GM19043 (cell line): Measurements from ENCODE around the gene TSHZ1.

Experiments
- ATAC-seq: cut with Tn5 transposase; IDR thresholded peaks from one replicate; pipeline ENCODE4 v1.9.1; 2021; ENCODE audit warnings: low read depth; ENCODE audit not compliant: unreplicated experiment

Gene TSHZ1

GRCh38 chr18:75264926-75265597 lies 54.5 kb downstream of the TSHZ1 start:
- no peak for ATAC-seq

GRCh38 chr18:75265872-75266271 lies 55.3 kb downstream of the TSHZ1 start:
- no peak for ATAC-seq

- peak; percentile 85 for ATAC-seq
Observed at GRCh38 chr18:75267643-75268363, 57.2 kb downstream of the TSHZ1 start.

GRCh38 chr18:75268364-75268646 lies 57.7 kb downstream of the TSHZ1 start:
- no peak for ATAC-seq

GRCh38 chr18:75269124-75269680 lies 58.6 kb downstream of the TSHZ1 start:
- ATAC-seq, result no peak

- ATAC-seq, result no peak
Observed at GRCh38 chr18:75269696-75270095, 59.1 kb downstream of the TSHZ1 start.

GRCh38 chr18:75271952-75272351 lies 61.4 kb downstream of the TSHZ1 start:
- ATAC-seq, result no peak

GRCh38 chr18:75273817-75274216 lies 63.2 kb downstream of the TSHZ1 start:
- ATAC-seq, result no peak

- no peak for ATAC-seq
Observed at GRCh38 chr18:75275226-75275625, 64.6 kb downstream of the TSHZ1 start.

GRCh38 chr18:75276818-75277609 lies 66.4 kb downstream of the TSHZ1 start:
- ATAC-seq, result no peak

GRCh38 chr18:75277610-75277928 lies 67.0 kb downstream of the TSHZ1 start:
- no peak for ATAC-seq

GRCh38 chr18:75279381-75279780 lies 68.8 kb downstream of the TSHZ1 start:
- no peak for ATAC-seq

- no peak for ATAC-seq
Observed at GRCh38 chr18:75280427-75281280, 70.1 kb downstream of the TSHZ1 start.

GRCh38 chr18:75282746-75283145 lies 72.1 kb downstream of the TSHZ1 start:
- no peak for ATAC-seq

- ATAC-seq, result no peak
Observed at GRCh38 chr18:75283731-75284130, 73.1 kb downstream of the TSHZ1 start.

GRCh38 chr18:75284566-75284965 lies 74.0 kb downstream of the TSHZ1 start:
- no peak for ATAC-seq

GRCh38 chr18:75285876-75286275 lies 75.3 kb downstream of the TSHZ1 start:
- ATAC-seq, result no peak

GRCh38 chr18:75287006-75287405 lies 76.4 kb downstream of the TSHZ1 start:
- no peak for ATAC-seq

GRCh38 chr18:75287700-75288099 lies 77.1 kb downstream of the TSHZ1 start:
- ATAC-seq, result no peak

GRCh38 chr18:75289761-75290160 lies 79.2 kb downstream of the TSHZ1 start:
- ATAC-seq, result no peak
